Left renal cortex interstitium (tissue), 4 donors: Measurements from ENCODE around the gene VEGFB. TPM values are rescaled to one million over a fixed set of nuclear protein-coding genes. Genes with fewer than 3 reads are reported as not detected.
"Not testable (repeated sequence)": the region's sequence is repeated elsewhere in the genome, so short reads cannot be mapped to it uniquely, and the experiment has no call there.

Source experiments
- DNase-seq, 4 donors: peaks; one replicate each; pipeline ENCODE4 v3.0.0-alpha.2; 2013; ENCODE audit warnings: low read depth in 4 of 4, low spot score in 2 of 4, missing footprints in 1 of 4
- polyA plus RNA-seq, 4 donors: library from polyadenylated mRNA; unstranded; fragments of 120-200 nt; gene quantifications; one replicate each; pipeline ENCODE4 v1.2.1, GENCODE V29; 2013; ENCODE audit not compliant: insufficient read length in 4 of 4

Gene VEGFB
- polyA plus RNA-seq, 4 donors: 76.6 to 116 (median 99.7) TPM

- no peak for DNase-seq
Observed at GRCh38 chr11:64245797-64246620, 11.6 kb downstream of the VEGFB start.

- not testable (repeated sequence) for DNase-seq
Observed at GRCh38 chr11:64246621-64246870, 12.2 kb downstream of the VEGFB start.

GRCh38 chr11:64246871-64247728 is 12.7 kb downstream of the VEGFB start, which contains the start of gene PPP1R14B:
Gene PPP1R14B, minus strand, starts transcription at chr11:64246943. Its CDS starts 270 bp downstream, at chr11:64246673.
- DNase-seq: peak in 1 of 4 donors; percentile 80

- DNase-seq: no peak
Observed at GRCh38 chr11:64247729-64248531, 13.5 kb downstream of the VEGFB start.

DNA sequence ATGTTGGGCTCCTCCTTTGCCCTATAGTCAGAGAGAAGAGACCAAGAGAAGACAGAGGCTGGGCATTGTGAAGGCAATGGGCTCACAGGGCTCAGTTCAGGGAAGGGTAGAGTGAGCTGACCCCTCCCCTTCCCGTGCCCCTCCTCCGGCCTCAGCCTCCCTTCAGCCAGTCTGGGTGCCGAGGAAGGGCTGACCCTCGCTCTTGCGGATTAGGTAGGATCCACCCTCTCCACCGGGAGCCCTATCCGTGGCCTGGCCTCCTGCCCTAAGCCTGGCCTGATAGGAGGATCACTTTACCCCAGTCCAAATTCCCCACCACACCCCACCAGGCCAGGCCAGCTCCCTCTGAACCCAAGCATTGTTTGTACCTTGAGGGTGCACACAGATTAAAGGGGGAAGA is 14.2 kb downstream of the VEGFB start:
- no peak for DNase-seq

DNA sequence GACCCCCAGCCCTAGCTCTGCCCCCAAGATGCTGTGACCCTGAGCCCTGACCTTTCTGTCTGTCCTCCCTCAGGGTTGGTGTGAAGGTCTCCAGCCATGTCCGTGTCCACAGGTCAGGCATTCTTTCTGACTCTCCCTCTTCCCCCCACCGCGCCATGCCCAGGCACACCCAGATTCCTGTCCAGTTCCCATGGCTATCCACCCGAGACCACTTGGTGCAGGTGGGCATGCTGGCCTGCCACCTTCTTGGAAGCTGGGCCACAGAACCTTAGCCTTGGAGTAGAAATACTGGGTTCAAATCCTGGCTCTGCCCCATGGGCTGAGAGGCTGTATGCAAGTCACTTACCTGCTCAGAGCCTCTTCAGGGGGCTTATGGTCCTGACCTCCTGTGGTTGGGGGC is 14.7 kb downstream of the VEGFB start:
- no peak for DNase-seq

DNA sequence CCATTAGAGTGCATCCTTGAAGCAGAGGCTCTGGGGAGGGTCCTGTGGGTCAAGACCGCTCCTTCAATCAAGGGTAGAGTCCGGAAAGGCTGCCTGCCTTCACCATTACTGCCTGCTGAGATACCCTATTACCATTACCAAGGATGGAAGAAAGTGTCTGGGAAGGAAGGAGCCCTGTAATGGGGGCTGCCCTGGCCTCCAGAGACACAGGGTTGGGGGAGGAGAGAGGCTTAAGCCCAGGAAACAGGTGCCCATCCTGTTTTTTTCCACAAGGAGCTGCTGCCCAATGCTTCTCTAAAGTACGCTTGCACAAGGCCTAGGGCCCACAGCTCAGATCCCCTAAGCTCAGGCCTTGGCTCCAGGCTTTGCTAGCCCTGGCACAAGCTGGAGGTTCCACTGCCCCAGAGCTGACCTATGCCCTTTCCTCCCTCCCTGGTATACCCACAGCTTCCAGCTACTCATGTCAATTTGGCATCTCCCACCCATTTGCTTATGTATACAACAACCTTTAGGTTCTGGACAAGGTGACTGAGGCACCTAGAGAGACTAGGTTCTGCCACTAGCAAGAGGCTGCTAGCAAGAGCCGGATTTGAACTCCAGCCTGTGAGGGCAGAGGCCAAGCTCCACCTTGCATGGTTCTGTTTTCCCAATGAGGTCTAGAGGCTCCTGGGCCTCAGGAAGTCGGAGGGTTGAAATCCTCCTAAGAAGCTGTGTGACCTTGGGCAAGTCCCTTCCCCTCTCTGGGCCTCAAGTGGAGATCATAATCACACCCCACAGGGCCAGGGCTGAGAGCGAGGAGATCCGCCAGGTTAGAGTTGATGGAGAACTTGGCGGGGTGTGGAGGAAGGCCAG is 15.4 kb downstream of the VEGFB start:
- no peak for DNase-seq

GRCh38 chr11:64250415-64251015 is 16.1 kb downstream of the VEGFB start:
- DNase-seq: no peak

DNA sequence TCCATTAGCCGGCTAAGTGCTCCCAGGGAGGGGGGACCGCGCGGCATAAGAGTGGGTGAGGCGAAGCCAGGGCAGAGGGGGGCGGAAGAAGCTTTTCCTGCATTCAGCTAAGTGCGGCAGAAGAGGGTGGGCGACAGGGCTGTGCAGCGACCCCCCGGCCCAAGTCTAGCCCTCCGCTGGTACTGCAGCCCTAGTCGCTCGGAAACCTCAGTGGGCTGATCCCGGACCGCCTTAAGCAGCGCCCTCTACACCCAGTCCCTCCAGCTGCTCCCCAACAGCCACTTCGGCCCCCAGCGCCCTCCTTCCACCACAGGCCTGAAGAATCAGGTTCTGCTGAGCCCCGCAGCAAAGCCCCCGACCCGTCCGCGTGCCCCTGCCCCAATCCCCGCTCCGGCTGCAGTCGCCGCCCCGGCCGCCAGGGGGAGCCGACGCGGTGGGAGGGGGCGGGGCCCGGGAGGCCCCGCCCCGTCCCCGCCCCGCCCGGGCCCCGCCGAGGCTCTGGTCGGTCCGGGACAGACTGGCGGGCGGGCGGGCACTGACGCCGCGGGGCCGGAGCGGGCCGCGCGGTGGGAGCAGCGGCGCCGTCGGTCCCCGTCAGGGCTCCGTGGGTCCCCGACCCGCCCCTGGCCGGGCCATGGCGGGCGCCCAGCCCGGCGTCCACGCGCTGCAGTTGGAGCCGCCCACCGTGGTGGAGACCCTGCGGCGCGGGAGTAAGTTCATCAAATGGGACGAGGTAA is 16.8 kb downstream of the VEGFB start, which contains the start of gene PLCB3:
Gene PLCB3 (plus strand): TSS at position 515 of the 737 bp plus-strand sequence. CDS start 120 bp downstream, at position 635.
- DNase-seq: no peak

DNA sequence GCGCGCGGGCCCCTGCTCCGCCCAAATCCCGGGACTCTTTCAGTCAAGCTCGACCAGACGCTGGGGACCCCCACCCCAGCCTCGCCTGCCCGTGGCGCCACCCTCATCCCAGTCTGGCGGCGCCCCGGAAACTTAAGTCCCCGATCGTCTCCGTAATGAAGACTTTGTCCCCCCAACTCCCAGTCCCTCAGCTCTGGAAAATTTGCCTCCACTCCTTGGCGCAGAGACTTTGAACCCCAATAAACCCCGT is 17.3 kb downstream of the VEGFB start:
- no peak for DNase-seq

GRCh38 chr11:64252003-64252872 is 17.9 kb downstream of the VEGFB start:
- no peak for DNase-seq

DNA sequence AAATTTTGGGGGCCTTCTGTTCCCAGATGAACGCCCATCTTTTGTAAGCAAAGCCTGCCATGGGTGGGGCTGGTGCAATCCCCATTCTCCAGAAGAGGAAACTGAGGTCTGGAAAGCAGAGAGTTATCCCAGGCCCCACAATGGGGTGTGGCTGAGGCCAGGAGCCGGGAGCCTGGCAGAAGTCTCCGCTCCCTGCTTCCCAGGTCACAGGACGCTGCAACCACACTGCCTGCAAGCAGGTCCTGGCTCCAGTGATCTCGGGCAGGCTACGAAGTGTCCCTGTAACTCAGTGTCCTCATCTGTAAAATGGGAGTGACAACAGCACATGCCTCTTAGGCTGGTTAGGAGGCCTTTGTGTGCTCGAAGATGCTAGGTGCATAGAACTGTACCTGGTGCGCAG is 18.7 kb downstream of the VEGFB start:
- DNase-seq: no peak

- DNase-seq: no peak
Observed at GRCh38 chr11:64253481-64253880, 19.1 kb downstream of the VEGFB start.

DNA sequence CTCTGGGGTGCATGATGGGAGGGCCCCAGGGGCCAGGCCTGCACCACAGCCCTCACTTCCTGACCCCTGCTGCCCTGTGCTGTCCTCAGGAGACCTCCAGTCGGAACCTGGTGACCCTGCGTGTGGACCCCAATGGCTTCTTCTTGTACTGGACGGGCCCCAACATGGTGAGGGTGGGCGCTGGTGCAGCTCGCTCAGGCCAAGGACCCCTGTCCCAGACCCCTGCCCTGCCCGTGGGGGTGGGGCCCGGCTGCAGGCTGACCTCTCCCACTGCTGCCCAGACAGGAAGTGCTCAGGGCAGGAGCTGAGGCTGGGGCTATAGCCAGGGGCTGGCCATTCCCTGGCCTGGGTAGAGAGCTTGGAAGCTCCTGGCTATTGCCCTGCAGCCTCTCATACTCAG is 19.9 kb downstream of the VEGFB start:
- DNase-seq: no peak

DNA sequence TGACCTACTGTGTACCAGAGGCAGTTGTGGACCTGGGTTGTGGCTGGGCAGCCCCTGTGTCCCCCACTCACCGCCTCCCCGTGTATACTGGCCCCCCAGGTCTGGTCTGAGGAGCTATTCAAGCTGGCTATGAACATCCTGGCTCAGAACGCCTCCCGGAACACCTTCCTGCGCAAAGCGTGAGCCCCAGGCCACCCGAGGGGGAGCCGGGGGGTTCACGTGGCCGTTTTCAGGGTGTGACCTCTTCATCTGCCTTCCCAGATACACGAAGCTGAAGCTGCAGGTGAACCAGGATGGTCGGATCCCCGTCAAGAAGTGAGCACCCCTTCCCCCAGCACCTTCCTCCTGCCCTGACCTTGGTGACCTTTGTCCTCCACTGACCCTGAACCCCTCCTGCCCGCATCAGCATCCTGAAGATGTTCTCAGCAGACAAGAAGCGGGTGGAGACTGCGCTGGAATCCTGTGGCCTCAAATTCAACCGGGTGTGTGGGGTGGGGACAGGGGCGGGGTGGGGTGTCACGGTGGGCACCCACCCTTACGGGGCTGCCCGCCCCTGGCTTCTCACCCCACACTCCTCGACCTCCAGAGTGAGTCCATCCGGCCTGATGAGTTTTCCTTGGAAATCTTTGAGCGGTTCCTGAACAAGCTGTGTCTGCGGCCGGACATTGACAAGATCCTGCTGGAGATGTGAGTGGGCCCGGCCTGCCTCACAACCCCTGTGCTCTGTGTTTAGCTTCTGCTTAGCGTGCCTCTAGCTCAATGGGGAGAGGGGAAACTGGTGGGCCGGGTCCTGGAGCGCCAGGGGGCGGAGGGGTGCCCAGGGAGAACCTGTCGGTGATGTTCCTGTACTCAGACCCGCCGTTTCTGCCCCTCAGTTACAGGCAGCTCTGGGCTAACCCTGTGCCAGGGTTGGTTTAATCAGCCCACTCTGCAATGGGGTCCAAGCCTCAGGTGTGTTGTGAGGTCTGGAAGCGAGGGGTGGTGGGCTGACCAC is 21.0 kb downstream of the VEGFB start:
- DNase-seq: no peak

DNA sequence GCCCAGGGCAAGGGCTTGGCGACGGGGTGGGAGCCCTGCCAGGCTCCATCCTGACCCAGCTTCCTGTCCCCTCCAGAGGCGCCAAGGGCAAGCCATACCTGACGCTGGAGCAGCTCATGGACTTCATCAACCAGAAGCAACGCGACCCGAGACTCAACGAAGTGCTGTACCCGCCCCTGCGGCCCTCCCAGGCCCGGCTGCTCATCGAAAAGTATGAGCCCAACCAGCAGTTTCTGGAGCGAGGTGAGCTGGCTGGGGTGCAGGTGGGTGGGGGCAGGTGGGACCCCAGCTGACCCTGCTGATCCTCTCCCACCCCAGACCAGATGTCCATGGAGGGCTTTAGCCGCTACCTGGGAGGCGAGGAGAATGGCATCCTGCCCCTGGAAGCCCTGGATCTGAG is 21.9 kb downstream of the VEGFB start:
- DNase-seq: no peak

DNA sequence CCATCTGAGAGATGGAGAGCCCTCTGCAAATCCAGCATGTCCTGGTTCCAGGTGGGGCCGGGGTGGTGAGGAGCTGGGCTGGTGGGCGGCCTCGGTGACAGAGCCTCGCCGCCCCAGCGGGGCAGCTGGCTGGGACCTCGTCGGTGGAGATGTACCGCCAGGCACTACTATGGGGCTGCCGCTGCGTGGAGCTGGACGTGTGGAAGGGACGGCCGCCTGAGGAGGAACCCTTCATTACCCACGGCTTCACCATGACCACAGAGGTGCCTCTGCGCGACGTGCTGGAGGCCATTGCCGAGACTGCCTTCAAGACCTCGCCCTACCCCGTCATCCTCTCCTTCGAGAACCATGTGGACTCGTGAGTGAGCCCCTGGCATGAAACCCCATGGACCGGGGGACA is 24.0 kb downstream of the VEGFB start:
- DNase-seq: no peak
